Measurements from ENCODE around the gene RALGAPA2.

GRCh38 chr20:20442466-20442865 is 270.0 kb downstream of the RALGAPA2 start:
- TF ChIP-seq CTCF (IDR thresholded peaks at IDR 0.05 in 8 of 11, conservative IDR thresholded peaks at IDR 0.05 in 3 of 11): no peak
- TF ChIP-seq POLR2AphosphoS5 (IDR thresholded peaks at IDR 0.05): no peak
- TF ChIP-seq POLR2A (IDR thresholded peaks at IDR 0.05): no peak

Data from spleen (tissue), 7 donors.